Measurements from ENCODE around the gene WDR5. TPM values are rescaled to one million over a fixed set of nuclear protein-coding genes. Genes with fewer than 3 reads are reported as not detected.

WDR5 gene
- total and polyA plus RNA-seq, 2 donors (not counting 1 experiment from before 2014, with no cell fraction given), result 15.5 to 26.0 TPM

GRCh38 chr9:134198791-134199190 lies 62.9 kb downstream of the WDR5 start:
- H3K36me3 ChIP-seq (ENCODE audit: control insufficient read depth, insufficient read depth, low read length), result no peaks in the 10 kb centered on the region
- TF ChIP-seq CTCF (conservative IDR thresholded peaks at IDR 0.05 in 1 of 2, IDR thresholded peaks at IDR 0.05 in 1 of 2; ENCODE audit: low read depth in 1 of 2, low read length in 2 of 2), result no peak
- TF ChIP-seq EZH2 (IDR thresholded peaks at IDR 0.05; ENCODE audit: low read length, missing control alignments), result no peak
- H3K4me2 ChIP-seq (ENCODE audit: extremely low read depth, insufficient read depth, low read length), result no peak overlapping the region
- no peak overlapping the region for H3K4me3 ChIP-seq (replicated peaks in 1 of 4; ENCODE audit: control extremely low read depth in 1 of 4, insufficient read depth in 1 of 4, low read depth in 3 of 4, low read length in 4 of 4)
- no peaks in the 10 kb centered on the region for H3K27me3 ChIP-seq (ENCODE audit: control insufficient read depth, insufficient read depth, low read length)
- no peak overlapping the region for H3K9ac ChIP-seq (ENCODE audit: insufficient read depth, low read length)
- H2AFZ ChIP-seq (ENCODE audit: low read length), result no peak overlapping the region
- H3K27ac ChIP-seq (ENCODE audit: insufficient read depth, low read length), result no peak overlapping the region
- H3K79me2 ChIP-seq (ENCODE audit: control insufficient read depth, insufficient read depth, low read length), result no peaks in the 10 kb centered on the region
- H3K9me3 ChIP-seq (ENCODE audit: control insufficient read depth, insufficient read depth, low read depth, low read length), result no peaks in the 10 kb centered on the region
- no peaks in the 10 kb centered on the region for H4K20me1 ChIP-seq (ENCODE audit: control insufficient read depth, extremely low read depth, insufficient read depth, low read length)
- no peaks in the 10 kb centered on the region for H3K4me1 ChIP-seq (ENCODE audit: control insufficient read depth, extremely low read depth, insufficient read depth, low read length)
- no peak for DNase-seq (ENCODE audit: low read depth in 2 of 2)

- Histone ChIP-seq H3K9ac (ENCODE audit: insufficient read depth, low read length) (no peak overlapping the region), H2AFZ (ENCODE audit: low read length) (no peak overlapping the region), H4K20me1 (ENCODE audit: control insufficient read depth, extremely low read depth, insufficient read depth, low read length) (no peaks in the 10 kb centered on the region), H3K4me1 (ENCODE audit: control insufficient read depth, extremely low read depth, insufficient read depth, low read length) (peaks cover 2% of the 10 kb centered on the region), H3K27ac (ENCODE audit: insufficient read depth, low read length) (no peak overlapping the region), H3K4me2 (ENCODE audit: extremely low read depth, insufficient read depth, low read length) (no peak overlapping the region), H3K79me2 (ENCODE audit: control insufficient read depth, insufficient read depth, low read length) (no peaks in the 10 kb centered on the region), H3K4me3 (replicated peaks in 1 of 4; ENCODE audit: control extremely low read depth in 1 of 4, insufficient read depth in 1 of 4, low read depth in 3 of 4, low read length in 4 of 4) (no peak overlapping the region), H3K9me3 (ENCODE audit: control insufficient read depth, insufficient read depth, low read depth, low read length) (no peaks in the 10 kb centered on the region), H3K27me3 (ENCODE audit: control insufficient read depth, insufficient read depth, low read length) (no peaks in the 10 kb centered on the region), H3K36me3 (ENCODE audit: control insufficient read depth, insufficient read depth, low read length) (no peaks in the 10 kb centered on the region)
- no peak for DNase-seq (ENCODE audit: low read depth in 2 of 2)
- TF ChIP-seq CTCF (conservative IDR thresholded peaks at IDR 0.05 in 1 of 2, IDR thresholded peaks at IDR 0.05 in 1 of 2; ENCODE audit: low read depth in 1 of 2, low read length in 2 of 2) (no peak), EZH2 (IDR thresholded peaks at IDR 0.05; ENCODE audit: low read length, missing control alignments) (no peak)
These were observed 64.8 kb downstream of the WDR5 start for GRCh38 chr9:134200730-134201129.

GRCh38 chr9:134203224-134203623 lies 67.3 kb downstream of the WDR5 start:
- Histone ChIP-seq H3K4me2 (ENCODE audit: extremely low read depth, insufficient read depth, low read length) (no peak overlapping the region), H3K36me3 (ENCODE audit: control insufficient read depth, insufficient read depth, low read length) (no peaks in the 10 kb centered on the region), H3K27ac (ENCODE audit: insufficient read depth, low read length) (no peak overlapping the region), H4K20me1 (ENCODE audit: control insufficient read depth, extremely low read depth, insufficient read depth, low read length) (no peaks in the 10 kb centered on the region), H3K27me3 (ENCODE audit: control insufficient read depth, insufficient read depth, low read length) (no peaks in the 10 kb centered on the region), H3K4me3 (replicated peaks in 1 of 4; ENCODE audit: control extremely low read depth in 1 of 4, insufficient read depth in 1 of 4, low read depth in 3 of 4, low read length in 4 of 4) (no peak overlapping the region), H3K4me1 (ENCODE audit: control insufficient read depth, extremely low read depth, insufficient read depth, low read length) (peaks cover 2% of the 10 kb centered on the region), H3K9me3 (ENCODE audit: control insufficient read depth, insufficient read depth, low read depth, low read length) (no peaks in the 10 kb centered on the region), H2AFZ (ENCODE audit: low read length) (no peak overlapping the region), H3K79me2 (ENCODE audit: control insufficient read depth, insufficient read depth, low read length) (no peaks in the 10 kb centered on the region), H3K9ac (ENCODE audit: insufficient read depth, low read length) (no peak overlapping the region)
- no peak for DNase-seq (ENCODE audit: low read depth in 2 of 2)
- TF ChIP-seq CTCF (conservative IDR thresholded peaks at IDR 0.05 in 1 of 2, IDR thresholded peaks at IDR 0.05 in 1 of 2; ENCODE audit: low read depth in 1 of 2, low read length in 2 of 2) (no peak), EZH2 (IDR thresholded peaks at IDR 0.05; ENCODE audit: low read length, missing control alignments) (no peak)
